Coronary artery (tissue), 2 donors: Measurements from ENCODE around the gene NRCAM.

Source experiments
- DNase-seq: peaks from one replicate; pipeline ENCODE4 v3.0.0-alpha.2; 2017; ENCODE audit warnings: low spot score
- H3K27ac ChIP-seq, 2 donors: fragments of 200-600 bp; sonication (generic); one replicate each; pipeline ENCODE4 v1.5.1; 2016 to 2019
- H3K4me3 ChIP-seq: fragments of 200-600 bp; sonication (generic); 2 replicates; pipeline ENCODE4 v1.5.1; 2016; ENCODE audit warnings: mild to moderate bottlenecking, moderate library complexity
- TF ChIP-seq, protein P1 (sequence below): fragments of 200-600 bp; sonication (generic); IDR thresholded peaks from one replicate; pipeline ENCODE4 v1.5.1; 2019; ENCODE audit warnings: antibody characterized with exemption

Gene NRCAM

DNA sequence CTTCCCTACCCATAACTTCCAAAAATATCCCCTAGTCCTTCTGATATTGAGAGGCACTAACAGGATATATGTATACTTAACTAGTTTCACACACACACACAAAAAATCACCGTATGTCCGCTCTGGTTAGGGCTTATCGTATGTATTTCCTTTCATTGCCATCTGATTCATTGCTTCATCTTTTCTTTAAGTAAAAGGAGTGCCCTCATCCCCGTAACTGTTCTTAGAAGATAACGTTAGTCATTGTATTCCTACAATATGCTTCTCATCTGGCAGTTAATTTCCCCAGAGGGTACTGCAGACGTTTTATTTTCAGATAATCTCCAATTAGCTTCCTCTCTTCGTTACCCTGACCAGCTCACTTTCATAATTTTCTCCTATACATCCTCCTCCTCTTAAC lies 37.3 kb downstream of the NRCAM start:
- TF ChIP-seq, protein P1, sequence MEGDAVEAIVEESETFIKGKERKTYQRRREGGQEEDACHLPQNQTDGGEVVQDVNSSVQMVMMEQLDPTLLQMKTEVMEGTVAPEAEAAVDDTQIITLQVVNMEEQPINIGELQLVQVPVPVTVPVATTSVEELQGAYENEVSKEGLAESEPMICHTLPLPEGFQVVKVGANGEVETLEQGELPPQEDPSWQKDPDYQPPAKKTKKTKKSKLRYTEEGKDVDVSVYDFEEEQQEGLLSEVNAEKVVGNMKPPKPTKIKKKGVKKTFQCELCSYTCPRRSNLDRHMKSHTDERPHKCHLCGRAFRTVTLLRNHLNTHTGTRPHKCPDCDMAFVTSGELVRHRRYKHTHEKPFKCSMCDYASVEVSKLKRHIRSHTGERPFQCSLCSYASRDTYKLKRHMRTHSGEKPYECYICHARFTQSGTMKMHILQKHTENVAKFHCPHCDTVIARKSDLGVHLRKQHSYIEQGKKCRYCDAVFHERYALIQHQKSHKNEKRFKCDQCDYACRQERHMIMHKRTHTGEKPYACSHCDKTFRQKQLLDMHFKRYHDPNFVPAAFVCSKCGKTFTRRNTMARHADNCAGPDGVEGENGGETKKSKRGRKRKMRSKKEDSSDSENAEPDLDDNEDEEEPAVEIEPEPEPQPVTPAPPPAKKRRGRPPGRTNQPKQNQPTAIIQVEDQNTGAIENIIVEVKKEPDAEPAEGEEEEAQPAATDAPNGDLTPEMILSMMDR, result no peak
- H3K4me3 ChIP-seq, result no peak overlapping the region
- H3K27ac ChIP-seq, result no peak overlapping the region
- DNase-seq, result no peak

GRCh38 chr7:108417926-108418325 lies 38.3 kb downstream of the NRCAM start:
- TF ChIP-seq, protein P1, result no peak

GRCh38 chr7:108417144-108417543 lies 39.1 kb downstream of the NRCAM start:
- DNase-seq, result no peak
- Histone ChIP-seq H3K27ac (no peak overlapping the region), H3K4me3 (no peak overlapping the region)
- TF ChIP-seq, protein P1, result no peak

More at GRCh38 chr7:108417926-108418325, 38.3 kb downstream of the NRCAM start:
- Histone ChIP-seq H3K4me3 (no peak overlapping the region), H3K27ac (no peak overlapping the region)
- DNase-seq, result no peak

DNA sequence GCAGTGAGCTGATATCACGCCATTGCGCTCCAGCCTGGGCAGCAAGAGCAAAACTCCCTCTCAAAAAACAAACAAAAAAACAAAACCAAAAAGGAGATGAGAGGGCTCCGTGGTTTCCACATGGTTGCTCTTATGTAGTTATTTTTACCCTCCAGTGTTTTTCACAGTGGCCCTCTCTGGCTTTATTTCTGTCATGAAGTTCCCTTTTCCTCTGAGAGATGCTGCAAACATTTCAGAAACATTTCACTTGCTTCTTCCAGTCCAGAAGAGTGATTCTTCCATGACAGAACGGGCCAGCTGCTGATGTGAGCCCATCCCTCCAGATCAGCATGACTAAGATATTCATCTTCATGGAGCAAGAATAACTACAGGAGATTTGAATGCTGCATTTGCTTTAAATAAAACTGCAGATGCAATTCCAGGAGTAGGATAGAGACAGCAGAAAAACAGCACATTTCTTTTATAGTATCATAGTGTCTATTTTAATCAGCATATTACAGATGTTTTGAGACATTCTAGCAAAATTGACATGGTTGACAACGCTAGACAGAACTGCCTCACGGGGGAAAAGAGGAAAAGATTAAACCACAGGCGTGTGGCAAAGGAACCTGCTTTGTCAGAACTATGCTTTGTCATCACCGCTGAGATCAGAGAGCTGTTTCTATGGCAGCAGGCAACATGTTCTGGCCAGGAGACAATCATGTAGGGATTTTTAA lies 40.3 kb downstream of the NRCAM start:
- no peak overlapping the region for H3K4me3 ChIP-seq
- TF ChIP-seq, protein P1, result no peak
- no peak overlapping the region for H3K27ac ChIP-seq
- DNase-seq, result no peak

DNA sequence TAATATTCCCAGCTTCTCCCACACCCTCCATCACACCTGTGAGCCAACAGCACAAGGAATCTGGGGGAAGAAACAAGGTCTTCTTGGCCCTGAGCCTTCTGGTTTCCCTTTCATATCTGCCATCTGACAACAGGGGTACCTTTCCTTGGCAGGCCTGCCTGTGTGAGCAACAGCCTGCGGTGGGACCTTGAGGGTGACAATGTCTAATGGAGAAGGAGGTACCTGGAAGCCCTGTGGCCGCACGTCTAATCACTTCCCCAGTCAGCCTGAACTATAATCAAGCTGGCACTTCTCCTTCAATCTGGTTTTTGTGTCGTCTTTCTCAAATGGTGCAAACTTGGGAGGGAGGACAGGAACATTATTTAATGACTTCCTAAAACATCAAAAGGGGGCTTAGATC lies 41.2 kb downstream of the NRCAM start:
- Histone ChIP-seq H3K27ac (no peak overlapping the region), H3K4me3 (no peak overlapping the region)
- DNase-seq, result no peak
- TF ChIP-seq, protein P1, result no peak

GRCh38 chr7:108413782-108414492 lies 42.3 kb downstream of the NRCAM start:
- DNase-seq, result no peak
- TF ChIP-seq, protein P1, result no peak
- Histone ChIP-seq H3K27ac (no peak overlapping the region), H3K4me3 (no peak overlapping the region)

GRCh38 chr7:108413337-108413736 lies 42.9 kb downstream of the NRCAM start:
- no peak overlapping the region for H3K4me3 ChIP-seq
- no peak for DNase-seq
- no peak overlapping the region for H3K27ac ChIP-seq
- TF ChIP-seq, protein P1, result no peak
